Activated CD8-positive, alpha-beta memory T cell treated with anti-CD3 and anti-CD28 coated beads for 48 hours (primary cell): ENCODE results near the gene SLC9A9.

ENCODE experiments used
- DNase-seq, 3 experiments: peaks; one replicate each; pipeline ENCODE4 v3.0.0-alpha.2; 2020; ENCODE audit warnings: low read depth in 2 of 3, low spot score in 2 of 3

Gene SLC9A9

DNA sequence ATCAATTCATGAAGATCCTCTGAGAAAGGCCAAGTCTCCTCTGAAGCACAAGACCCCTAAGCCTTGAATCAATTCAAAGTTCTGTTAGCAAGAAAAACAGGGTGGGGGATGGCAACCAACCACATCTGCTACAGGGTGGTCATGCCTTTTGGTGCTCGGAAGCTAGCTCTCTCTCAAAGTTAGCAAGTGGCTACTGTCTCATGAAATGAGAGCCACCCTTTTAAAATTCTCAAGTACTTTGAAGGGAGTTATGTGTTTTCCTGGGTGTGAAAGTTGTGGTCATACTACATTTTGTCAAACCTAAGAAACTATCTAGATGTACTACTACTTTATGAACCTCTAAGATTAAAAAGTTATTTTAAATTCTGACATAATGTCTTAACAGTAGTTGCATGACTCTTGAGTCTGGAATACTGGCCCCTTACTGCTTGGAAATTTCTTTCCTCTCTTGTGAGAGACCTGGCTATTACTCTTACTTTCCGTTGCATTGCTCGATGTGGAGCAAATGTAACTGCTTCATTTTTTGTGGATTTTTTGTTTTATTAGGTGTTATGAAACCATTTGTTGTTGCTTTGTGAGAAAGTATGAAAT is 612.6 kb downstream of the SLC9A9 start:
- no peak for DNase-seq

DNA sequence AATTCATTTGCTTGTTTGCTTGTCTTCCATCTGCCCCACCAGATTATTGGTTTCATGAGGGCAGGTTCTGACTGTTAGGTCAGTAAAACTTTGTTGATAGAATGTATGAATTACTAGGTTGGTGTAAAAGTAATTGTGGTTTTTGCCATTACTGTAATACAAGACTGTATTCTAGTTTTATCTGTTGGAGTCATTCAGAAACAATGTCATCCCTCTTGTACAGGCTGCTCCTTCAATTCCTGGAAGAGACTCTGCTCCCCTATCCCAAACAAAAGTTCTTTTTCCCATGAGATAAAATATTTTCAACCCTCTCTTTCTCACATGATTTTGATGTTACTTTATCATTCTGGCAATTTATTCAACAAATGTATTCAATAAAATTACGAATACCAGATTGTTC is 613.7 kb downstream of the SLC9A9 start:
- no peak for DNase-seq

DNA sequence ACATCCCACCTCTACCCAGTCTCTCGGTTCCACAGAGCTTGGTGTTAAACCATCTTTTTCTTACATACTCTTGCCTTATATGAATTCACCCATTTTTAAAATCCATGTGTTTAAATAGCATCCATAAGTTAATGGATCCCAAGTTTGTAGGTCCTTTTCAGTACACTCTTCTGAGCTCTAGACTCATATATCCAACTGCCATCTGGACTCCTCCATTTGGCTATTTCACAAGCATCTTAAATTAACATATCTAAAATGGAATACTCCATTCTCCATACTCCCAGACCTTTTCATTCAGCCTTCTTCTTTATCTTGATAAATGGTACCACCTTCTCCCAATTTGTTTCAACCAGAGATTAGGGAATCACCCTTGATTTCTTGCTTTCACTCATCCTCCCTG is 615.3 kb downstream of the SLC9A9 start:
- no peak for DNase-seq

DNA sequence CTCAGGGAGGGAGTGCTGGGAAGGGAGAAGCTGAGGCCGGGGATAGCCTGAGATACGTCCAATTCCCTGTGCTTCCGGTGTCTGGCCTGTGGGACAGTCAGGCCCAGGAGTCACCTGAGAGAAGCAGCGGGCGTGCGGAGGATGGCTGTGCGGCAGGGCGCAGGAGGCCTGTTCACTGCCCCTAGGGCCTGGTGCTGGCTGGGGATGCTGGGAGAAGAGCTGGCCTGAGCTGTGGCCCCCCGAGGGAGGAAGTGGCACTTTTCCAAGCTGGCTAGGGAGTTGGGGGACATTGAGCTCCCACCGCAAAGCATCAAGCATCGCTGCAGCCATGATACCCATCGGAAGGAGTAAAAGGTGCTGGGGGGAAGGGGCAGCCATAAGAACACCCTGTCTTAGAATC is 619.9 kb downstream of the SLC9A9 start:
- DNase-seq: no peak

DNA sequence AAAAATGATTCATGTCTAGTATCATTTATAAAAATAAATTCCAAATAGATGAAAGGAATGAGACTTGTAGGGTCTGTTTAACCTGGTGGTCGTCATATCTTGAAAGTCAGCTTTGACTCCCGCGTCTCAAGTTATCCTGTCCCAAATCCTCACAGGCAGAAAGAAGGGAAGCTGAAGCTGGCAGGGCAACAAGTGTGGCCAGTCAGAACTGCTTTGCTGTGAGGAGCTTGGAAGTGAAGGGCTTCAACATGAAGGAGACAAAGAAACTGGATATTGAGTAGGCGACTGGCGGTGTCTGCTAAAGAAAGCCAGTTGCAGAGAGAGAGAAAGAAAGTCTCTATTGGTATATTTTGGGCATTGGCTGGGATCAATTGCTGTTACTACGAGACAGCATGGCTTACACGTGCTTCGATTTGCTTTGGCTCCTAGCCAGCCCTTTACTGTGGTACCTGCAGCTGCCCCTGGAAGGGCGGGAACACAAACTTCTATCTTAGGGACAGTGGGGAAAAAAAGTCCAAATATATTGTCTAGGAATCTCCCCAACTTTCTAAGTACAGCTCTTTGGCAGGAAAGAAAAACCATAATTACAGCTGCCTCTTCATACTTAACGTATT is 621.5 kb downstream of the SLC9A9 start:
- no peak for DNase-seq

DNA sequence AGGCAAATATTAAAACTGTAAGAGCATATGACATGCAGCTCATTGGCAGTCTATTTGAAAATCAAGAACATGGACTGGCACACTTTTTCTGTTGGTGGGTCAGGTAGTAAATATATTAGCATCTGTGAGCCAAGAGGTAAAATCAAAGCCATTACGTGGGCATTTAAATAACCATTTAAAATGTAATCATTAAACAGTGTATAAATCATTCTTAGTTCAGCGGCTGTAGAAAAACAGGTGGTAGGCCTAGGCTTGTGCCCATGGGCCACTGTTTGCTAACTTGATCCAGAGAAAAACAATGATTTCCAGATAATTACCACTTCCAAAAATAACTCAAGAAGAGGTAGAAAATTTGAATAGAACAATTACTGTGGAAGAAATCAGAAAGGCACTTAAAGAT is 623.6 kb downstream of the SLC9A9 start:
- DNase-seq: no peak

DNA sequence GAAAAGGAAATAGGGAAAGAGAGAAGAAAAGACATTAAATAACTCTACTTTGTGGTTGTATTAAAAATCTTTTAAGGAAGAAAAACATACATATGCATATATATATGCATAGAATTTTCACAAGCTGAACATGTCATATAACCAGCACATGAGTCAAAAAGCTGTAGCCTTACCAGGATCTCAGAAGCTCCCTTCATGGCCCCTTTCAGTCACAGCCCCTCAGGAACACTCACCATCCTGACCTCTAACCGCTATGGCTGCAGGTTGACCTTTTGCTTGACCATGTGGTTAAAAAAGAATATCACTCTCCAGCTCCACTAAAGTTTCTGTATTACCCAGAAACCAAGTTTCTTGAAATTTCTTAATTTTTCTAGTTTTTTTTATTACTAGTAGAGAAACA is 625.3 kb downstream of the SLC9A9 start:
- DNase-seq: no peak

DNA sequence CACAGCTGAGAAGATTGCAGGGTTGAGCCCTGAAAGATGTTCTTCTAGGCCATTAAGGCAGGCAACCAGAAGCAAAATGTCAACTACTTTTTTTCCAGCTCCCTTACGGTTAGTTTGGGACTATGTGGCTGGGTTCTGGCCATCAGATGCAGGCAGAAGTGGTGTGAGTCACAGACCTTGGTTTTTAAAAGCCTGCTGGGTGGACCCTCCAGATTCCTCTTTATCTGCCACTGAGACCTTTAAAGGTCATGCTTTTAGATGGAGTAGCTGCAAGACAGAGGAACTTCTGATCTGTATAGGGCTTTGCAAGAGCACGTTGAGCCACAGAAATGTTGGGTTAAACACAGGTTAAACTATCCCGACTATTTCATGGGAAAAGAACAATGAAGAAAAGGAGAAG is 625.8 kb downstream of the SLC9A9 start:
- DNase-seq: no peak

DNA sequence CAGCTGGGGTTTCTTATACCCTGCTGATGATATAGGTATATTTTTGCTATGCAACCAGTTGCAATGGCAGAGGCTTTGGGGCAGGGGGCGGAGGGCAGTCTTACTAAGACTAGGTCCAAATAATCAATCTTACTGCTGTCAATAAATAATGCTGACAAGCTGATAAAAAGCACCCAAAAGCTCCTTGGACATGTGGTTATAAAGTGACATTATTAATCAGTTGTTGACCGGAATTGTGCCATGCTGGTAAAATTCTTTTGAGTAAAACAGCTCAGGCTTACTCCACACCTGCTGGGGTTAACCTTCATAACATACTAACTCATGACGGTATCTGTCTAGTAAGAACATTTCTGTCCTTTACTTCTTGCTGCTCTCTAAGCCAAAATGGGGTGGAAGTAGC is 626.8 kb downstream of the SLC9A9 start:
- DNase-seq: no peak

DNA sequence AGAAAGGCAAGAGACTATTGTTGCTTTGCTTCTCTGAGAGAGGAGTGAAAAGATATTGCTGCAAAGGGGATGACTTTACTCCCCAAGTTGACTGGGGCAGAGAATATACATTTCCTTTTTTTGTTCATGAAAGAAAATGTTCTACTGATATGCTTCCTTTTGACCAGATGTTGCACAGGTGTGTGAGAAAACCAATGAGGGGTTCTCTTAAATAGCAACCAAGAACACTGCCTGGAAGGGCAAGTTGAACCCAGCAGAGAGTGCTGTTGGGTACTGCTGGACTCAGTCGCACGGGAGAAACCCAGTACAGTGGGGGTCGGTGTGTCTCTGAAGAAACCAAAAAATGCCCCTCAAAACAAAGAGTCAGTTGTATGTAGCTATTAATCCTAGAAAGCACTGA is 627.5 kb downstream of the SLC9A9 start:
- DNase-seq: no peak

DNA sequence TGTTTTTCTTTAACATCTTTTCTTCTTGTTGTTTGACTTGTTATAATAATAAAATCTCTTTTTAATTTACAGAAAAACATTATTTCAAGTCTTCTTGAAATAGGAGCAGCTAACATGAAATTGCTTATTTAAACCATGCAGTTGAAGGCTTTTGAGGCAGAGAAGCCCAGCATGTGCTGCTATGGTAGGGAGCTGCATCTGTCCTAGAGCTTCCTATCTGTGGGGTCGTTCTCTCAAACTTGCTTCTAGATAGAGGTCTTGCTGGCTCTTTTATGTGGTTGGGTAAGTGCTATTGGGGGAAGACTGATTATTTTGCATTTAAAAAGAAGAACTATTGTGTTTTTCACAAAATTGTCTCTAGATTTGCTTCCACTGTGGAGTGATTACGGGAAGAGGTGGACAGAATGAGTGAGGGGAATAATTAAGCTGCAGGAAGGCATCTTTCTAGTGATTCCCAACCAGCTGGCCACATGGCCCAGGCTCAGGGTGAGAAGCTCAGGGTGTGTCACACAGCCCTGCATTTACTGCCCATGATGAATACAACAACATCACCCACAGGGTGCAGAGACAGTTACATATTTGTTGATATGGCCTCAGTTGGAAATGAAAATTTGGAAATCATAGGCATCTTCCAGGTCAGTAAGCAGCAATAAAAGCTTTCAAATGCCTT is 630.0 kb downstream of the SLC9A9 start:
- DNase-seq: no peak

DNA sequence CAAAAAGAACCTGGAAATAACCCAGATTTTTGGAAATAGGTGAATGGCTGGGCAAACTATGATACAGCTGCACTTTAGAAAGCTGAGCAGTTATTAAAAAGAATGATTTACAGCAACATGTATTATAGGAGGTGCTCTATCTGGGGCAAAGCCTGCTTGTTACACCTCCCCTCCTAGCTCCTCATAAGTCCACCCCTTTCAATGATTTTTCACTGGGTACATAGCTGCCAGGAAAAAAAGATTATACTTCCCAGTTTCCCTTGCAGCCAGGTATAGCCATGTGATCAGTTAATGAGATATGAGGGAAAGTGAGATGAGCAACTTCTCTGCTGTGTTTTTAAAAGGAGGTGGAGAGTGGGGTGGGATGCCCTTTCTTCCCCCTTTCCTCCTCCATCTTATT is 631.0 kb downstream of the SLC9A9 start:
- DNase-seq: no peak

DNA sequence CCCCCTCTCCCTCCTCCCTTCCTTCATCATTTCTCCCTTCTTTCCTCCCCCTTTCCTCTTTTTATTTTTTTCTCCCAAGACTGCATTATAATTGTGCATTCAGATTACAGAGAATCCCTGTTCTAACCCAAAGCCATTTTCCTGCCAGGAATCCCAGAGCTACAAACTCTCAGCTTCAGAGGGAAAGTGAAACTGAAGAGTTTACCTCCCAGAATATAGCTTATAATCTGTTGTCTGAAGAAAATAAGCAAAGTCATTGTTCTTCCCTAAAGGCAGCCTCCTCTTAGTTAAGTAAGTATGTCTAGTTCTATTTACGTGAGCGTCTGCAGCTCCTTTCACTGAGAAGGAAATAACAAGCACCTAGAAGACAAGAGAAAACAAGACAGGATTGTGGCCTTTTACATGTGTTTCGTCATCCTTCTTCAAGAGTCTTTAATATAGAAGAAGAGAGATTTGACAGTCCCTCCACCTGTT is 631.5 kb downstream of the SLC9A9 start:
- no peak for DNase-seq
